Naive B cell (primary cell): ENCODE results near the gene OPHN1. TPM values are rescaled to one million over a fixed set of nuclear protein-coding genes. Genes with fewer than 3 reads are reported as not detected.
"Not testable (repeated sequence)": the region's sequence is repeated elsewhere in the genome, so short reads cannot be mapped to it uniquely, and the experiment has no call there.

Experiments
- ATAC-seq, 2 donors: fragments of 150-1000 bp; cut with Tn5 transposase; 2 replicates each; pipeline ENCODE4 v1.10.0; 2021; ENCODE audit warnings: low read depth in 2 of 2, mild to moderate bottlenecking in 2 of 2, moderate library complexity in 2 of 2
- DNase-seq: peaks from one replicate; pipeline ENCODE4 v3.0.0; 2022
- H3K27ac Mint-ChIP-seq, 6 donors: one replicate each; pipeline ENCODE4 v1.8.0; 2020 to 2022; ENCODE audit warnings: mild to moderate bottlenecking in 6 of 6, mixed read lengths in 6 of 6, moderate library complexity in 5 of 6, inconsistent platforms in 2 of 6
- H3K27me3 Mint-ChIP-seq, 3 donors: one replicate each; pipeline ENCODE4 v1.8.0; 2021 to 2022; ENCODE audit warnings: mixed read lengths in 3 of 3, mild to moderate bottlenecking in 1 of 3
- H3K36me3 Mint-ChIP-seq, 2 donors: one replicate each; pipeline ENCODE4 v1.8.0; 2020 to 2022; ENCODE audit warnings: mixed read lengths in 2 of 2, inconsistent platforms in 1 of 2, mild to moderate bottlenecking in 1 of 2
- H3K4me1 Mint-ChIP-seq, 3 donors: one replicate each; pipeline ENCODE4 v1.8.0; 2020 to 2022; ENCODE audit warnings: mixed read lengths in 3 of 3, inconsistent platforms in 1 of 3, mild to moderate bottlenecking in 1 of 3, moderate library complexity in 1 of 3
- H3K4me3 Mint-ChIP-seq, 8 donors: one replicate each; pipeline ENCODE4 v1.8.0; 2020 to 2022; ENCODE audit warnings: mild to moderate bottlenecking in 8 of 8, mixed read lengths in 8 of 8, moderate library complexity in 8 of 8, inconsistent platforms in 2 of 8
- H3K9me3 Mint-ChIP-seq, 7 donors: one replicate each; pipeline ENCODE4 v1.8.0; 2020 to 2022; ENCODE audit warnings: mixed read lengths in 7 of 7, mild to moderate bottlenecking in 5 of 7, inconsistent platforms in 2 of 7, moderate library complexity in 1 of 7
- polyA plus RNA-seq, 6 donors: library from polyadenylated mRNA; unstranded; fragments of 300-500 nt; fragmentation: Illumina TruSeq; gene quantifications; one replicate each; pipeline ENCODE4 v1.2.3, GENCODE V29; 2021; ENCODE audit warnings: low read depth in 6 of 6

Gene OPHN1
- polyA plus RNA-seq, 6 donors from 2014 or later = 0.51 TPM; not detected in 5

DNA sequence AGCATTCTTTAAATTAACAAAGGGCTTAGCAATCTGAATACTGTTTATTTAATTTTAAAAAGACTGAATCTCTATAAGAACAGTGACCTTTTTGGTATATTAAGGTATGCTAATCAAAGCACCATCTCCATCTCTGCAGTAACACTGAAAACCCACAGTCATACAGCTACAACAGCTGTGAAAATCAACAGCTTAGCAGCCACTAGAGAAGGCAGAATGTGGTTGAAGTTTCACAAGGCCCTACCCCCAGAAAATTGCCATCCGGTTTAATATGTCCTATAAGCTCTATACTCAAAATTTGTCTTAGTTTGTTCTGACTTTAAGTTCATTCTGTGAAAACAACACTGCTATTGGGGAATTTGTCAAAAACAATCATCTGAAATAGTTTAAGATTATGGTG is 128.7 kb downstream of the OPHN1 start:
- Mint-ChIP-seq H3K27ac (no peak overlapping the region), H3K9me3 (no peaks in the 10 kb centered on the region), H3K36me3 (no peaks in the 10 kb centered on the region), H3K4me3 (no peak overlapping the region), H3K27me3 (no peaks in the 10 kb centered on the region), H3K4me1 (no peaks in the 10 kb centered on the region)
- ATAC-seq (no peak), DNase-seq (no peak)

DNA sequence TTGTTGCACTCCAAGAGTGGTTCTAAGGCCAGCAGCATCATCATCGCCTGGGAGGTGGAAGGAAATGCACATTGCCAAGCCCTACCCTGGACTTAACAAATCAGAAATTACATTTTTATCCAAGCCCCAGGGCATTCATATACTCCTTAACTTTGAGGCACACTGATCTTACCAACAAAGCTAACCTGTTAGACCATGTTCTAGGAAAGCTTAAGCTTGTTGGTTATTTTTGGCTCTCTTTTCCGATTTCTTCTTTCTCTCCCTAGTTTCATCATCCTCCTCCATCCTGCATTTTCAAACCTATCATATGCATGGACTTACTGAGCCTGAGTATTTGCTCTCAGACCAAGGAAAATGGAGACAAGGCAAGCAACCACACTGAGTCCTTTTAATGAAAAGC is 133.4 kb downstream of the OPHN1 start:
- DNase-seq = no peak
- Mint-ChIP-seq H3K4me1 (no peaks in the 10 kb centered on the region), H3K4me3 (no peak overlapping the region), H3K36me3 (no peaks in the 10 kb centered on the region), H3K27ac (no peak overlapping the region), H3K27me3 (no peaks in the 10 kb centered on the region), H3K9me3 (no peaks in the 10 kb centered on the region)
- no peak for ATAC-seq

DNA sequence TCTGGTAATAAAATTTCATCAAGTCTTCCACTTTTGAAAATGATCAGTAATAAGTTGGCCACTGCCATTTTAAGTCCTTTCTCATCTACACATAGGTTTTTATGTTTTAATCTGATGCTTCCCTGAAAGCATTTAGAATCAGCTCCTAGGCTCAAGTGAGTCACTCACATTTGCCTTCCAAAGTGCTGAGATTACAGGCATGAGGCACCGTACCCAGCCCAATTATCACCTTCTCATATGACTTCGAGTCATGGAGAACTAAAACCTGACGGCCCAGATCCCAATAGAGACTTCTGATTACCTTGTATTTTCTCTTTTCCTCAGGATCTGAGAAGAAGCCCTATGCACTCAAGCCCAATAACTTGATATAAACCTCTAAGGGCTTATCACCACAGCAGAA is 140.8 kb downstream of the OPHN1 start:
- no peak overlapping the region for H3K4me3 Mint-ChIP-seq
- no peaks in the 10 kb centered on the region for H3K4me1 Mint-ChIP-seq
- H3K27ac Mint-ChIP-seq = no peak overlapping the region
- DNase-seq (no peak), ATAC-seq (no peak)
- no peaks in the 10 kb centered on the region for H3K36me3 Mint-ChIP-seq
- no peaks in the 10 kb centered on the region for H3K27me3 Mint-ChIP-seq
- no peaks in the 10 kb centered on the region for H3K9me3 Mint-ChIP-seq

DNA sequence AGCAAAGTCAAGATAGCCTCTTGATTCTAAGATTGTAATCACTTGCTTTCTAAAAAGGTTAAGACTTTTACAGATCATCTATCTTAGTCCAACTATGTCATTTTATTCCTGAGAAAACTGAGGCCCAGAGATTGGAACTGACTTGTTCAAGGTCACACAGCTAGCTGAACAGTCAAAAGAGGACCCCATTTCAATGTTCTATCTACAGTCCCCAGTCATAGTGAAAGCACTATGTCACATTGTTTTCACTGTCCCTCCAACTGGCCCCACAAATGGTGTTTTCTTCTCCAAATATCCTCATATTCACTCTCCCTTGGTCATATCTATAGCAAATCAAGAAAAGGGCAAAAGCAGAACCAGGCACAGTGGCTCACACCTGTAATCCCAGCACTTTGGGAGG is 145.2 kb downstream of the OPHN1 start:
- H3K4me1 Mint-ChIP-seq = no peaks in the 10 kb centered on the region
- H3K36me3 Mint-ChIP-seq = no peaks in the 10 kb centered on the region
- DNase-seq (no peak), ATAC-seq (no peak)
- no peaks in the 10 kb centered on the region for H3K27me3 Mint-ChIP-seq
- no peak overlapping the region for H3K4me3 Mint-ChIP-seq
- peaks cover 0 to 7% (median 0%) of the 10 kb centered on the region in 7 donors for H3K9me3 Mint-ChIP-seq
- H3K27ac Mint-ChIP-seq = no peak overlapping the region

DNA sequence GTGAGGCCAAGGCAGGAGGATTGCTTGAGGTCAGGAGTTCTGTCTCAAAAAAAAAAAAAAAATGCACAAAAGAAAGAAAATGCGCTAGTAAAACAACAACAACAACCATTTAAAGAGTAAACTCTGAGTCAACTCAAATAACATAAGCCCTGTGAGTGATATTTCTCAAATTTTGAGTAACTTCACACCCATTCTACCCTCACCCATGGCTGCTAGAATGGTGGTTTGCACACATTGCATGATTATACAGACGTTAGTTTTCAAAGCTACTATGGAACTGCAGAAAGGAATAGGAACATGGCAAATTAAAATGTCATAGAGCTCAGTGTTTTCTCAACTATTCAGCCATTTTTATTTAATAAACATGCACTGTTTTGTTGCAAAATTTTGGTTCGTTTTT is 145.9 kb downstream of the OPHN1 start:
- no peaks in the 10 kb centered on the region for H3K4me1 Mint-ChIP-seq
- no peak for ATAC-seq
- no peak overlapping the region for H3K4me3 Mint-ChIP-seq
- peaks cover 0 to 7% (median 0%) of the 10 kb centered on the region in 7 donors for H3K9me3 Mint-ChIP-seq
- H3K27ac Mint-ChIP-seq = no peak overlapping the region
- H3K27me3 Mint-ChIP-seq = no peaks in the 10 kb centered on the region
- H3K36me3 Mint-ChIP-seq = no peaks in the 10 kb centered on the region
- DNase-seq = no peak

DNA sequence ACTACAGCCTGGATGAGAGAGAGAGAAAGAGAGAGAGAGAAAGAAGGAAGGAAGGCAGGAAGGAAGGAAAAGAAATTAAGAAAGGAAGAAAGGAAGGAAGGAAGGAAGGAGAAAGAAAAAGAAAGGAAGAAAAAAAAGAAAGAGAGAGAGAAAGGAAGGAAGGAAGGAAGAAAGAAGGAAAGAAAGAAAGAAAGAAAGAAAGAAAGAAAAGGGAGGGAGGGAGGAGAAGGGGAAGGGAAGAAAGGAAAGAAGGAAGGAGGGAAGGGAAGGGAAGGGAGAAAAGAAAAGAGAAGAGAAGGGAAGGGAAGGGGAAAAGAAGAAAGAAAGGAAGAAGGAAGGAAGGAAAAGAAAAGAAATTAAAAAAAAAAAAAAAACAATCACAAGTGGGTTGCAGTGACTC is 146.3 kb downstream of the OPHN1 start:
- no peak for DNase-seq
- Mint-ChIP-seq H3K4me3 (peak overlapping the region in 1 of 8 donors; percentile 37), H3K9me3 (peaks cover 0 to 7% (median 0%) of the 10 kb centered on the region in 7 donors), H3K27ac (no peak overlapping the region), H3K4me1 (no peaks in the 10 kb centered on the region), H3K36me3 (no peaks in the 10 kb centered on the region), H3K27me3 (no peaks in the 10 kb centered on the region)
- ATAC-seq = no peak

DNA sequence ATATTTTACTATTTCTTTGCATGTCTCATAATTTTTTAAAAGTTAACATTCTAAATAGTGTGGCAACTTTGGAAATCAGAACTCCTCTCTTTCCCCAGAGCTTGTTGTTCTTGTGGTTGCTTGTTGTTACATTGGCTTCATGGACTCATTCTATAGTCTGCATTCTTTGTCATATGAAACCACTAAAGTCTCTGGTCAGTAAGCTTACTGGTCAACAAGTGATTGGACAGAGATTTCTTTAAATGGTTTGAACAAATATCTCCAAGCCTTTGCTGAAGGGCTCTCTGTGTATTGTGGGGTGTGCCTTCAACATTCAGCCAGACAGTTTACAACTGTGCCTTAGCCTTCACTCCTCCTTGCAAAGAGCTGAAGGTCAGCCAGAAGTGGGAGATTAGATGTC is 147.2 kb downstream of the OPHN1 start:
- DNase-seq = no peak
- Mint-ChIP-seq H3K4me1 (no peaks in the 10 kb centered on the region), H3K27ac (no peak overlapping the region), H3K36me3 (no peaks in the 10 kb centered on the region), H3K27me3 (no peaks in the 10 kb centered on the region), H3K4me3 (no peak overlapping the region), H3K9me3 (peaks cover 0 to 7% (median 0%) of the 10 kb centered on the region in 7 donors)
- ATAC-seq = no peak

DNA sequence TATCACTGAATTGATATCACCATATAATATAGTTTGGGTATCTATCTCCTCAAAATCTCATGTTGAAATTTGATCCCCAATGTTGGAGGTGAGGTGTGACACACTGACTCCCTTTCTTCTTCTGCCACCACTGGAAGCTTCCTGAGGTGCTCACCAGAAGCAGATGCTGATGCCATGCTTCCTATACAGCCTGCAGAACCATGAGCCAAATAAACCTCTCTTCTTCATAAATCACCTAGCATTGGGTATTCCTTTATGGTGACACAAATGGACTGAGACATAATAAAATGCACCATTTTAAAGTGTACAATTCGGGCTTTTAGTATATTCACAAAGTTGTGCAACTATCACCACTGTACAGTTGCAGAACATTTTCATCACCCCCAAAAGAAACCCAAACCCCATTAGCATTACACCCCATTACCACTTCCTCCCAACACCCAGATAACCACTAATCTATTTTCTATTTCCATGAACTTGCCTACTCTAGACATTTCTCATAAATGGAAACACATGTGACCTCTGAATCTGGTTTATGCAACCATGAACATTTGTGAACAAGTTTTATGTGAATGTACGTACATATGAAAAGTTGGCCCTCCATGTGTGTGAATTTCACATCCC is 148.9 kb downstream of the OPHN1 start:
- Mint-ChIP-seq H3K27ac (no peak overlapping the region), H3K9me3 (peaks cover 0 to 7% (median 0%) of the 10 kb centered on the region in 7 donors), H3K4me3 (no peak overlapping the region), H3K27me3 (no peaks in the 10 kb centered on the region), H3K36me3 (no peaks in the 10 kb centered on the region), H3K4me1 (no peaks in the 10 kb centered on the region)
- ATAC-seq (no peak), DNase-seq (no peak)

DNA sequence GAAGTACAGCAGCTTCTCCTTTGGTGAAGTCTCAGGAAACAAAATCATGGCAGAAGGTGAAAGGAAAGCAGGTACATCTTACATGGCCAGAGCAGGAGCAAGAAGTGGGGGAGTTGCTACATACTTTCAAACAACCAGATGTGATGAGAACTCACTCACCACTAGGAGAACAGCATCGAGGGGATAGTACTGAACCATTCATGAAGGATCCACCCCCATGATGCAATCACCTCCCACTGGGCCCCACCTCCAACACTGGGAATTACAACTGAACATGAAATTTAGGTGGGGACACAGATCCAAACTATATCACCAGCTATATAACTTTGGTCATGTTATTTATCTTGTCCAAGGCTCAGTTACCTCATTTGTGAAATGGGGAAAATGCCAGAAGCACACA is 159.4 kb downstream of the OPHN1 start:
- Mint-ChIP-seq H3K9me3 (peaks cover 0 to 7% (median 0%) of the 10 kb centered on the region in 7 donors), H3K36me3 (no peaks in the 10 kb centered on the region), H3K4me3 (no peak overlapping the region), H3K4me1 (no peaks in the 10 kb centered on the region), H3K27ac (peak overlapping the region in 1 of 6 donors; percentile 40), H3K27me3 (no peaks in the 10 kb centered on the region)
- DNase-seq (no peak), ATAC-seq (no peak)

DNA sequence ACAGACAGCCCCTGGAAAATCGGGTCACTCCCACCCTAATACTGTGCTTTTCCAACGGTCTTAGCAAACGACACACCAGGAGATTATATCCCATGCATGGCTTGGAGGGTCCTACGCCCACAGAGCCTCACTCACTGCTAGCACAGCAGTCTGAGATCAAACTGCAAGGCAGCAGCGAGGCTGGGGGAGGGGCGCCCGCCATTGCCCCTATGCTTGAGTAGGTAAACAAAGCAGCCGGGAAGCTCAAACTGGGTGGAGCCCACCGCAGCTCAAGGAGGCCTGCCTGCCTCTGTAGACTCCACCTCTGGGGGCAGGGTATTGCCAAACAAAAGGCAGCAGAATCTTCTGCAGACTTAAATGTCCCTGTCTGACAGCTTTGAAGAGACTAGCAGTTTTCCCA is 168.5 kb downstream of the OPHN1 start:
- H3K9me3 Mint-ChIP-seq, H3K27ac Mint-ChIP-seq, H3K36me3 Mint-ChIP-seq, DNase-seq, H3K27me3 Mint-ChIP-seq, H3K4me3 Mint-ChIP-seq, ATAC-seq, H3K4me1 Mint-ChIP-seq: not testable (repeated sequence)

DNA sequence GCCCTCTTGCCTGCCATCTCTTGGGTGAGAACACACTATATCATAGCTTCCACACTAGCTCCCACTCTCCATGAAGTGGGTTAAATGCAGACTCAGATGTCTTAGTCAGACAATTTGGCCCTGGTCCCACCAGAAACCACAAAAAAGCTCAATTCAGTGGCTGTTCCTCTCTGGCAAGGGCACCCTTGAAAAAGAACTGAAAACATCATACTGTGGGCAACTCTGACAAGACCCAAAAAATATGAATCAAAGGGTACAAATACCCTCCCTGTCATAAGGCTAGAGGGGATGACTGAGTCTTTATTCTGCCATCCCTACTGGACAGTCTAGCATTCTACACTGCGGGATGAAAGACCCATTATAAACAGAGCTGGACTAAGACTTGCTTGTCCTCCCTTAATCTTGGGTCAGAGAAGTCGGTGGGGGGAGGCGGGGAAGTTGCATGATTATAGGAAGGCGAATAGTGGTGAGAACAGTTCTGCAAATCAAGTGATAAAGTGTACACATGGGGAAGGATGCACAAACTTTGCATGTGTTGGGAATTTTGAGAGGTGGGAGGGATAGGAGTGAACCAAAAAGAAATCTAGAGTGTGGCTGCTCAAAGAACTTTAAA is 172.1 kb downstream of the OPHN1 start:
- peak overlapping the region in 1 of 8 donors; percentile 3 for H3K4me3 Mint-ChIP-seq

DNA sequence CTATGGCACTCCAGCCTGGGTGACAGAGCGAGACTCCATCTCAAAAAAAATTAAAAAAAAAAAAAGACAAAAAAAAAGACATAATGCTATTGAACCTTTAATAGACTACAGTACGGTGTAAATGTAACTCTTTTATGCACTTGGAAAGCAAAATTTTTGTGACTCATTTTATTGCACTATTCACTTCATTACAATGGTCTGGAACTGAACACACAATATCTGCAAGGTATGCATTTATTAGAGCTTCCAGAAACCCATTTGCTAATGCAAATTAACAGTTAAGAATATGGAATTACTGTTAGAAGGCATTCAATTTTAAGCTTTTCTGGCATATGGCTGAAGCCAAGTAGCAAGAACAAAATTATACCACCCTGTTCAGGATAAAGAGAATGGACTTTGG is 176.3 kb downstream of the OPHN1 start:
- H3K9me3 Mint-ChIP-seq = peaks cover 0 to 4% (median 0%) of the 10 kb centered on the region in 7 donors
- no peak overlapping the region for H3K27ac Mint-ChIP-seq
- H3K36me3 Mint-ChIP-seq = no peaks in the 10 kb centered on the region
- H3K4me1 Mint-ChIP-seq = no peaks in the 10 kb centered on the region
- H3K4me3 Mint-ChIP-seq = no peak overlapping the region
- H3K27me3 Mint-ChIP-seq = peaks cover 0 to 8% (median 0%) of the 10 kb centered on the region in 3 donors
- no peak for DNase-seq
- no peak for ATAC-seq

More for the DNA sequence above, 172.1 kb downstream of the OPHN1 start:
- no peak for ATAC-seq
- no peak for DNase-seq
- peaks cover 0 to 4% (median 0%) of the 10 kb centered on the region in 7 donors for H3K9me3 Mint-ChIP-seq
- H3K27me3 Mint-ChIP-seq = peaks cover 0 to 8% (median 0%) of the 10 kb centered on the region in 3 donors
- H3K4me1 Mint-ChIP-seq = no peaks in the 10 kb centered on the region
- H3K36me3 Mint-ChIP-seq = no peaks in the 10 kb centered on the region
- H3K27ac Mint-ChIP-seq = no peak overlapping the region

DNA sequence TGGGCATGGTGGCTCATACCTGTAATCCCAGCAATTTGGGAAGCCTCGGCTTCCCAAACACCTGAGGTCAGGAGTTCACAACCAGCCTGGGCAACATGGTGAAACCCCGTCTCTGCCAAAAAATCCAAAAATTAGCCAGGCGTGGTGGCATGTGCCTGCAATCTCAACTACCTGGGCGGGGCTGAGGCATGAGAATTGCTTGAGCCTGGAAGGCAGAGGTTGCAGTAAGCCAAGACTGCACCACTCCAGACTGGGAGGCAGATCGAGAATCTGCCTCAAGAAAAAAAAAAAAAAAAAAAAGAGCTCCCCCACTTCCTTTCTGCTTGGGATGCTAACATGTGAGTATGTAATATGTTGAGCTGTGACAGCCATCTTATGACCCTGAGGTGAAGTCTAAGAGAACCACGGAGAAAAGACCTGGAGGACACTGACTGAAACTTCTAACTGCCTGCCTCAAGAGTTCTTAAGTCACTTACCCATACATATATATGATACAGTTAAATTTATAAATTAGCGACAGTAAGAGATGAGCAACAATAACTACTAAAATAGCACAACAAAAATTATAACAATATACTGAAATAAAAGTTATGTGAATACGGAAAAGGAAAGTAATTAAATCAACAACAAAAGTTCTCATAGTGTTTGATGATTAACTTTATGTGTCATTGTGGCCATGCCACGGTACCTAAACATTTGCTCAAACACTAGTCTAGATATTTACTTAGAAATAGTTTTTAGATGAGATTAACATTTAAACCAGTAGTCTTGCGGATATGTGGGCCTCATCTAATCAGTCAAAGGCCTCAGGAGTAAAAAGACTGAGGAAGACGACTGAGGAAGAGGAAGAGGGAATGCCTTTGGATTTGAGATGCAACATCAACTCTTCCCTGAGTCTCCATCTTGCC is 178.3 kb downstream of the OPHN1 start:
- Mint-ChIP-seq H3K27ac (no peak overlapping the region), H3K4me1 (no peaks in the 10 kb centered on the region), H3K9me3 (peaks cover 0 to 4% (median 0%) of the 10 kb centered on the region in 7 donors), H3K4me3 (no peak overlapping the region), H3K36me3 (no peaks in the 10 kb centered on the region), H3K27me3 (no peaks in the 10 kb centered on the region)
- ATAC-seq = no peak
- no peak for DNase-seq

DNA sequence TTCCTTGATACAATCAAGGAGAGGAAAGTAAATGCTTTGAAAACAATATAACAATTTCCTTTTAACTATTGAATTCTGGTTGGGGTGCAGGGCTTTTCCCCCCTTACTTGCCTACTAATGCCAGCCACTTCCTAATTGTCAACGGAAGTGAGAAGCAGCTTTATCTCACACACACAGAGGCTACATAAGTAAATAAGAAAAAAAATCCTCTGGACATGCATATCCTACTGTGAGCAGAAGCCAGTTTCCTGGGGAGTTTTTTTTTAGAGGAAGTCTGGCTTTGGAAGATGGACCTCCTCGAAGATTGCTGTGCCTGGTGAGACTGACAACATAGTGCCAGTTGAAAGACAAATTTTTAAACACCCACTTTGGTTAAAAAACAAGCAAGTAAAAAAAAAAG is 180.6 kb downstream of the OPHN1 start:
- ATAC-seq (no peak), DNase-seq (no peak)
- no peak overlapping the region for H3K4me3 Mint-ChIP-seq
- H3K9me3 Mint-ChIP-seq = peaks cover 0 to 2% (median 0%) of the 10 kb centered on the region in 7 donors
- H3K4me1 Mint-ChIP-seq = no peaks in the 10 kb centered on the region
- no peak overlapping the region for H3K27ac Mint-ChIP-seq
- no peaks in the 10 kb centered on the region for H3K27me3 Mint-ChIP-seq
- H3K36me3 Mint-ChIP-seq = no peaks in the 10 kb centered on the region
